GM11168 (cell line): Measurements from ENCODE around the gene PCDHGA3.
"Not testable (repeated sequence)": the region's sequence is repeated elsewhere in the genome, so short reads cannot be mapped to it uniquely, and the experiment has no call there.

ENCODE experiments used
- in situ Hi-C: fragments of 300-500 bp; cut with MboI; formaldehyde crosslinking; loops from one replicate; pipeline ENCODE4 v1.12.0; 2022; ENCODE audit warnings: low sequenced_read_pairs; ENCODE audit not compliant: unreplicated experiment

Gene PCDHGA3

GRCh38 chr5:141343242-141343952, at the start of gene PCDHGA3:
Gene PCDHGA3 (plus strand): TSS chr5:141343829. CDS start chr5:141344034, 205 bp downstream.
- in situ Hi-C loops = no loop called here

GRCh38 chr5:141298376-141298775, 45.3 kb upstream of the PCDHGA3 start:
- in situ Hi-C loops = no loop called here

- in situ Hi-C loops = no loop called here
Measured at GRCh38 chr5:141303756-141304155, 39.9 kb upstream of the PCDHGA3 start, which contains the start of gene SLC25A2. Gene SLC25A2 (minus strand): TSS chr5:141304049. CDS start chr5:141303865, 184 bp downstream.

GRCh38 chr5:141306630-141307029, 37.0 kb upstream of the PCDHGA3 start:
- in situ Hi-C loops = no loop called here

DNA sequence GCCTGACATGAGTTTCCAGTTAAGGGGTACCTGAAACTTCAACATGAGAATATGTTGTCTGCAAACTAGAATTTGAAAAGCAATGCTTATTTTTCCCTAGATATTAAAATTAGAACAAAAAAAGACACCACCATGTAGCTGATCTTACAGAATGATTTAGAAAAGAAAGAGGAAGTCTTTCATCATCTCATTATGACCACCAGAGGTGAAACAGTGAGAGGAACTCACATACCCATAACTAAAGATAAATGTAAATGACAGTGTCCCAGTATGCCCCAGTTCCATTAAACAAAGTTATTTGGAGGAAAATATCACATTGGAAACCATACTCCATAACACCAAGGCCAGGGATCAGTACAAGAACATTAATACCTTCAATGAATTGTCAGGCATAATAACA, 29.9 kb upstream of the PCDHGA3 start:
- in situ Hi-C loops = no loop called here

DNA sequence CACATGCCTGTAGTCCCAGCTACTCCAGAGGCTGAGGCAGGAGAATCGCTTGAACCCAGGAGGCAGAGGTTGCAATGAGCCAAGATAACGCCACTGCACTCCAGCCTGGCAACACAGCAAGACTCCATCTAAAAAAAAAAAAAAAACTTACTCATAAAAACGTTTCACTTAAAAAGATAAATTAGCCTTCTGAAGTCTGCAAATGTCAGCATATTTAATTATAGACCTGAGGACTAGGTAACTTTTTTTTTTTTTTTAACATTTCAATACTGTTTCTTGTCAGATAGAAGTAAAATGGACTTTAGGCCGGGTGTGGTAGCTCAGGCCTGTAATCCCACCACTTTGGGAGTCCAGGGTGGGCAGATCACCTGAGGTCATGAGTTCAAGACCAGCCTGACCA, 26.7 kb upstream of the PCDHGA3 start:
- in situ Hi-C loops = not testable (repeated sequence)

- in situ Hi-C loops = no loop called here
Measured at GRCh38 chr5:141319202-141319601, 24.4 kb upstream of the PCDHGA3 start.

DNA sequence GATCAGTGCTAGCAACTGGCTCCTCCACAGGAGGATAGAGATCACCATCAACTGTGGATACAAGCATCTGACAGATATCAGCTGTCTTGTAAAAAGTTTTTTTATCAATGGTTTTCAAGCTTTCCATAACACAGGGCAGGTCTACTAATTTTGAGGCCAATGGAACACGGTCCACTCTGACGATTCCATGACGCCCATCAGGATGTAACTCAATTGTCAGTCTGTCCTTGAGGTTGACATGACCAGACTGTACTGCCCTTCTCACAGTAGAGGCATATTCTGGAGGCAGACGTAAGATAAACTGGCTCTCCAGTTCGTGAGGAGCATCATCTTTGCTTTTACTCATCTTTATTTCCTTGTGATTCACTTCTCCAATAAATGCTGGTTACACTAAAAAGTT, 23.9 kb upstream of the PCDHGA3 start:
- in situ Hi-C loops = no loop called here

DNA sequence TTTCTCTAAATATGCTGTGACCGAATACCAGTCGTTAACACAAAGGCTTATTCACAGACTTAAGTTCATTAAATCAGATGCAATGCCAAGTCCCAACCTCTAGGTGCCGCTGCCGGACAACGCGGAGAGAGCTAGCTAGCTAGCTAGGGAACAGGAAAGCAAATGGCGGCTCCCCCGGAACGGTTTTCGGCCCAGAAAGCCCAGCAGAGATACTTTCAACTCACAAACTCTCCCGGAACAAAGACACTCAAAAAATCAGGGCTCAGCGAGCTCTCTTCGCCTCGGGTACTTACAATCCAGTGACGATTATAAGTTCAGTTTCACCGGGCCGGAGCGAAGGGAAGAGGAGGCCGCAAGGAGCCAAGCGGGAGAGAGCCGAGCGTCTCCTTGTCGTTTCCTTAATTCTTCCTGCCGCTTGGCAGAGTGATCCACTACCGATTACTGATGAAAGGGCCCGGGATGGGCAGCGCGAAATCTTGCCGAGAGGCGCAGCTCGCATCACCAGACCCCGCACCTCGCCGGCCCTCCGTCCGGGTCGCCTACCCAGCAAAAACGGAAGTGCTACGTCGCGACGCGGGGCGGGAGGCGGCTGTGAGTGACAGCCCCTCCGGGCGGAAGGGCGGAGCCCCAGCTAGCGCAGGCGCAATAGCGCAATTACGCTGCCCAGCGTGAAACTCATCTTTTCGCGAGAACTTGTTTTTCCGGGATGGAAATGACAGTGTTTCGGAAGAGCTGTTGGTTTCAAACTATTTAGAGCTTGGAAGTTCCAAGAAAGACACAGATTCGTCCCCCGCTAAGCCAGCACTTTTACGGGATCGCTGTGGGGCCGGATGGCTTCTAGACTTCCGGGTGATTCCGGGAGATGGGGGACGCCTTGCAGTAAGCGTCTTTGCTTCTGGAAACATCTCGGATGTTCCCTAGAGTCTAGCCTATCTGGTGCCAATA, 23.1 kb upstream of the PCDHGA3 start, which contains the start of gene TAF7:
Gene TAF7, minus strand, starts transcription at position 560 of the 945 bp plus-strand sequence. CDS start 740 bp downstream, outside the sequence.
- in situ Hi-C loops = no loop called here

GRCh38 chr5:141322261-141322660, 21.4 kb upstream of the PCDHGA3 start:
- in situ Hi-C loops = no loop called here

DNA sequence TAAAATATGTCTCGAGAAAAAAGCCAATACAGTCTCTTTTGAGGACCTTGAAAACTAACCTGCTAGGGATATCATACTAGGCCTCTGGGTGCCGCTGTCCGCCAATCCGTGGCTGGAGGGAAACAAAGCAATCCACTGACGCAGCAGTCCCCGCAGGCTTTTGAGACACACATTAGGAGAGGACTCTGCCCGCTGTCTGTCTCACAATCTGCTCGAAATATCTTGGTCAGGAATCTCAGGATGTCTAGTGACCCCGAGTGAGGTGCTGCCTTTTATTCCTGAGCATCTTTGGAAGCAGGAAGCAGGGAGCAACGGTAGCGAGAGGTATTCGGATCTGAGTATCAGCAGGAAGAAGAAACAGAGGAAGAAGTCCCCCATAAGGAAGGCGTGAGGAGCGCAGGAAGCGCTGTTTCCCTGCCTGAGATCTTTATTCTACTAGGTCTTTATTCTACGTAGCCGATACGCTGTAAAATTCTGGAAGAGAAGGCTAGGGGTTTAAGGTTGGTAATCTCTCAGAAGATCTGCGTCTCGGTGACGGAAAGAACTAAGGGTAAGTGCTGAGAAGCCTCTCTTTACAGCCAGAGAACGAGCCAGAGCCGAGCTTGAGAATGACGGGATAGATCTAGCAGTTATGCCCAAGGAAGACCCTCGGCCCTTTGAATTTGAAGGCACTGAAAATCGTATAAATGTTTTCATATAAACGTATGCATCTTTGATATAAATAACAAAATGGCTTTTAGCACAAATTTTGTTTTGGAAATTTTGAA, 17.4 kb upstream of the PCDHGA3 start:
- in situ Hi-C loops = no loop called here

DNA sequence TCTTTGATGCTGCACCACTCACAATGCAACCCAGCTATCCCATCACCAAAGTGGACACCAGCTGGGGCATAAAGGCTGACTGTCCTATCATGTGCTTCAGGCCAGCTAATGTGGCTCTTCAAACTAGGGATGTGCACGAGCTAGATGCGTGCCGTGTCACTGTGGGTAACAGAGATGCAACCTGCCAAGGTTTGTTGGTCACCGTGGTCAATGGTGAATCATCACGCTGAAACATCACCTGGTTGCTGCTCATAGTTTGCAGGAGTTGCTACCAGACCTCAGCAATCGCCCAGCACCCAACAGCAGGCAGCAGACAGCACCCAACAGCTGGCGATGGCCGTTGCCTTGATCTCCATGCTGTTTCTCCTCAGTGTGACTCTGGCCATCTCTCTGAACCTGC, 15.4 kb upstream of the PCDHGA3 start:
- in situ Hi-C loops = no loop called here

DNA sequence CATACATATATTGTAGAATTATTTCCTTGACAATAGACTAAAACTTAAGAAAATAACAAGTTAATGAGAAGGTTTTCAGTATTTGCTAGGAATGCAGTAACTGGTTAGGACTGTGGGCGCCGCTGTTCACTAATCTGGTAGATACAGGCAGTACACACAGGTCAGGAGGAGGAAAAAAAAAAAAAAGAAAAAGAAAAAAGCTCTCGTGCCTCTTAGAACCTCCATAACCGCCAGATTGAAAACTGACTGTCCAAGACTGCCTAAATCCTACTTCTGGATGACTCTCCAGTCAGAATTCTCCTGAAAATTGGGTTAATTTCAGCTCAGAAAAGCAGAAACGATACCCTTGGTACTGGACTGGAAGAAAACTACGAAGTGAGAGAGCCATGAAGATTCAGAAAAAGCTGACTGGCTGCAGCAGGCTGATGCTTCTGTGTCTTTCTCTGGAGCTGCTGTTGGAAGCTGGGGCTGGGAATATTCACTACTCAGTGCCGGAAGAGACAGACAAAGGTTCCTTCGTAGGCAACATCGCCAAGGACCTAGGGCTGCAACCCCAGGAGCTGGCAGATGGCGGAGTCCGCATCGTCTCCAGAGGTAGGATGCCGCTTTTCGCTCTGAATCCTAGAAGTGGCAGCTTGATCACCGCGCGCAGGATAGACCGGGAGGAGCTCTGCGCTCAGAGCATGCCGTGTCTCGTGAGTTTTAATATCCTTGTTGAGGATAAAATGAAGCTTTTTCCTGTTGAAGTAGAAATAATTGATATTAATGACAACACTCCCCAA, 13.1 kb upstream of the PCDHGA3 start, which contains the start of gene PCDHGA1:
Gene PCDHGA1, plus strand, starts transcription at position 216 of the 782 bp plus-strand sequence.
- in situ Hi-C loops = no loop called here

- in situ Hi-C loops = not testable (repeated sequence)
Measured at GRCh38 chr5:141332571-141332970, 11.1 kb upstream of the PCDHGA3 start.

GRCh38 chr5:141338538-141339306, 4.9 kb upstream of the PCDHGA3 start, which contains the start of gene PCDHGA2:
Gene PCDHGA2 (plus strand): TSS chr5:141338760.
- in situ Hi-C loops = no loop called here

DNA sequence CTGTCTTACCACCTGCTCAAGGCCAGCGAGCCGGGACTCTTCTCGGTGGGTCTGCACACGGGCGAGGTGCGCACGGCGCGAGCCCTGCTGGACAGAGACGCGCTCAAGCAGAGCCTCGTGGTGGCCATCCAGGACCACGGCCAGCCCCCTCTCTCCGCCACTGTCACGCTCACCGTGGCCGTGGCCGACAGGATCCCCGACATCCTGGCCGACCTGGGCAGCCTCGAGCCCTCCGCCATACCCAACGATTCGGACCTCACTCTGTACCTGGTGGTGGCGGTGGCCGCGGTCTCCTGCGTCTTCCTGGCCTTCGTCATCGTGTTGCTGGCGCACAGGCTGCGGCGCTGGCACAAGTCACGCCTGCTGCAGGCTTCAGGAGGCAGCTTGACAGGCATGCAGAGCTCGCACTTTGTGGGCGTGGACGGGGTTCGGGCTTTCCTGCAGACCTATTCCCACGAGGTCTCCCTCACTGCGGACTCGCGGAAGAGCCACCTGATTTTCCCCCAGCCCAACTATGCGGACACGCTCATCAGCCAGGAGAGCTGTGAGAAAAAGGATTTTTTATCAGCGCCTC, 2.8 kb upstream of the PCDHGA3 start:
- in situ Hi-C loops = not testable (repeated sequence)

DNA sequence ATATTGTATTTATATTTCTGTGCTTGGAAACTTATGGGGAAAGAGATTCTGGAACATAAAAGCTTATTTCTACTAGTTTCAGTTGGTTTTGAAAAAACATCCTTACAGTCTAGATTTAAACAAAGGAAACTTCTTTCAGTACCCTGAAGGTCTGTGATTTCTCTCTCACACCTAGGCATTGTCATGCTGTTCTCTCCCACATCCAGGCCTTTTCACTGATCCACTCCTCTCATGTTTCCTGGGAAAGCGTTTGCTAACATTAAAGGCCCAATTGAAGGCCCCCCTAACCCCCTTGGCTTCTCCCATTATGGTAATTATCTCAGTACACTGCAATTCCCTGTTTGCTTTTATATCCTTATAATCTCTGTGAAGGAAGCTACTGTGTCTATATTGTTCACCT, 856 bp upstream of the PCDHGA3 start:
- in situ Hi-C loops = no loop called here

DNA sequence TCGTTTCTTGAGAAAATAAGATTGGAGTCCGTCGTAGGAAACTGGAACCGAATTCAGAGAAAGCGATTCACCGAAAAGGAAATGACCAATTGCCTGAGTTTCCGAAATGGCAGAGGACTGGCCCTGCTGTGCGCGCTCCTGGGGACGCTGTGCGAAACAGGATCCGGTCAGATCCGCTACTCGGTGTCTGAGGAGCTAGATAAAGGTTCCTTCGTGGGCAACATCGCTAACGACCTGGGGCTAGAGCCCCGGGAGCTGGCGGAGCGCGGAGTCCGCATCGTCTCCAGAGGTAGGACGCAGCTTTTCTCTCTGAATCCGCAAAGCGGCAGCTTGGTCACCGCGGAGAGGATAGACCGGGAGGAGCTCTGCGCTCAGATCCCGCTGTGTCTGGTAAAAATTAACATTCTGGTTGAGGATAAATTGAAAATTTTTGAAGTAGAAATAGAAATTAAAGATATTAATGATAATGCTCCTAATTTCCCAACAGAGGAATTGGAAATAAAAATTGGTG, 379 bp downstream of the PCDHGA3 start:
- in situ Hi-C loops = no loop called here
